Choroid plexus epithelial cell (primary cell): ENCODE results near the gene LRP6.

Source experiments
- DNase-seq: peaks from one replicate; pipeline ENCODE4 v3.0.0-alpha.2; 2010; ENCODE audit warnings: low read depth
- H3K4me3 ChIP-seq: 2 replicates; pipeline ENCODE4 v1.5.1; 2011; ENCODE audit warnings: low read depth, mild to moderate bottlenecking, control low read depth, low read length, moderate library complexity
- CTCF ChIP-seq: conservative IDR thresholded peaks from 2 replicates; pipeline ENCODE4 v1.5.1; 2011; ENCODE audit warnings: low read depth, mild to moderate bottlenecking, control low read depth, inconsistent platforms, low read length, moderate library complexity

LRP6 gene

DNA sequence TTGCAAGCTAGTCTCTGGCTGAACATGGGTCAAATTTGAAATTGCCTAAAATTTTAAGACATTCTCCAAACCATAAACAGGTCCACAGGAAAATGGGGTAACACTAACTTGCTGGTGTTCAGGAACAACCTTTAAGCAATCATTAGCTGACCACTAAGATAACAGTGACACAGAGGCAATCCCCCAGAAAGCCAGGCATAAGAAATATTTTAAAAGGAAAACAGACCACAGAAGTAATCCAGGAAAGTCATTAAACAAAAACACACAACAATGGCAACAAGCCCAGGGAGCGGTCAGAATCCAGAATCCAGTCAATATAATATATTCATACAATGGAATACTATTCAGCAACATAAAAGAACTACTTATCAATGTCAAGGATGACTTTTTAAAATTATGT lies 59.1 kb downstream of the LRP6 start:
- TF ChIP-seq CTCF: no peak
- DNase-seq: no peak
- H3K4me3 ChIP-seq: no peak overlapping the region

- no peak for TF ChIP-seq CTCF
- no peak overlapping the region for H3K4me3 ChIP-seq
- no peak for DNase-seq
Measured at GRCh38 chr12:12206776-12207388, 60.0 kb downstream of the LRP6 start.

- no peak overlapping the region for H3K4me3 ChIP-seq
- no peak for DNase-seq
- peak; percentile 22 for TF ChIP-seq CTCF
Measured at GRCh38 chr12:12202747-12203146, 64.1 kb downstream of the LRP6 start.

DNA sequence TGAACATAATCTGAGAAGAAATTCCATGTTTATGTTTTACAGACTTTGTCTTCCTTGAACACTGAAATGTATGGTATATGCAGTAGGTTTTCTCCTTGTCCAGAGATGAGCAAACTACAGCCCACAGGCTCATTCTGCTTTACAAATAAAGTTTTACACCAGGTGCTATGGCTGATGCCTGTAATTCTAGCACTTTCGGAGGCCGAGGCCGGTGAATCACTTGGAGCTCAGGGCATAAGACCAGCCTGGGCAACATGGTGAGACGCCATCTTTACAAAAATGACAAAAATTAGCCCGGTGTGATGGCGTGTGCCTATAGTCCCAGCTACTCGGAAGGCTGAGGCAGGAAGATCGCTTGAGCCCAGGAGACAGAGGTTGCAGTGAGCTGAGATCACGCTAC lies 64.7 kb downstream of the LRP6 start:
- no peak overlapping the region for H3K4me3 ChIP-seq
- no peak for TF ChIP-seq CTCF
- no peak for DNase-seq

DNA sequence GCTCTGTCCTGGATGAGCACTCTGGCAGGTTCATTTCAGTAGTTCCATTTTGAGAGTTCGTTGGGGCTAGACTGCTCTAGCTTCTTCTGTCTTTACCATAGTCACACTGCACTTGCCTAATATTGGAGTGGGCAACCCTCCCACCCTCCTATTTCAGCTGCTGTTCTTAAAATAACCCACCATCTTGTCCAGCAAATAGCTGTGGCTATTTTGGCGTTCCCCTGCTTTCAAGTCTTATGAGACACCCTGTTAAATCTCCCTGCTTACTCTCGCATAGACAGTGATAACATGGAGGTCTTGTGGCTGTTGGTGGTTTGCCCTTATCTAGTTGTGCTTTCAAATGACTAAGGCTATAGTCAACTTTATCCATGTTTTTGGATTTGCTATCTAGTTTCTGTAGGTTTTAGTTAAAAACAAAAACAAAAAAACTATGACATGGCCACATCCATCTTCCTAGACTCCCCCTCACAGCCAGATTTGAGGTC lies 65.5 kb downstream of the LRP6 start:
- TF ChIP-seq CTCF: no peak
- H3K4me3 ChIP-seq: no peak overlapping the region
- DNase-seq: peak; percentile 19

DNA sequence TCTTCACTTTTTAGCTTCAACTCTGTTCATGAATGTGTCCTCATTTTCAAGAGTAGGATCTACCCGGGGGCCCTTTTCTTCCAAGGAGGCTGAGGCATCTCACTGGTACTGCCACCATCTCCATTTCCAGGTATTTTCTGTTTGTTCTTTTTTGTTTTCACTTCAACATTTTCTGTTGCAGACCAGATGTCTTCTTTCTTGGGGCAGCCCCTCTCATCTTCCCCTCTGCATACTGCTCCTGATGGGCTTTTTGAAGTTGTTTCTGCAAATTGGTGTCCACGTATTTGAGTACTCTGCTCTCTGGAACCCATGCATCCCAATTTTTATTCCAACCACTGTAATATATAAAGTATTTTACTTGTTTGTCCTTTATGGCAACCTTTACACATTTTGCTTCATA lies 66.5 kb downstream of the LRP6 start:
- no peak for DNase-seq
- no peak for TF ChIP-seq CTCF
- no peak overlapping the region for H3K4me3 ChIP-seq

GRCh38 chr12:12198124-12198523 lies 68.7 kb downstream of the LRP6 start:
- no peak for DNase-seq
- no peak for TF ChIP-seq CTCF
- no peak overlapping the region for H3K4me3 ChIP-seq
